ENCODE measurements around the gene HNRNPA2B1.

Gene HNRNPA2B1

DNA sequence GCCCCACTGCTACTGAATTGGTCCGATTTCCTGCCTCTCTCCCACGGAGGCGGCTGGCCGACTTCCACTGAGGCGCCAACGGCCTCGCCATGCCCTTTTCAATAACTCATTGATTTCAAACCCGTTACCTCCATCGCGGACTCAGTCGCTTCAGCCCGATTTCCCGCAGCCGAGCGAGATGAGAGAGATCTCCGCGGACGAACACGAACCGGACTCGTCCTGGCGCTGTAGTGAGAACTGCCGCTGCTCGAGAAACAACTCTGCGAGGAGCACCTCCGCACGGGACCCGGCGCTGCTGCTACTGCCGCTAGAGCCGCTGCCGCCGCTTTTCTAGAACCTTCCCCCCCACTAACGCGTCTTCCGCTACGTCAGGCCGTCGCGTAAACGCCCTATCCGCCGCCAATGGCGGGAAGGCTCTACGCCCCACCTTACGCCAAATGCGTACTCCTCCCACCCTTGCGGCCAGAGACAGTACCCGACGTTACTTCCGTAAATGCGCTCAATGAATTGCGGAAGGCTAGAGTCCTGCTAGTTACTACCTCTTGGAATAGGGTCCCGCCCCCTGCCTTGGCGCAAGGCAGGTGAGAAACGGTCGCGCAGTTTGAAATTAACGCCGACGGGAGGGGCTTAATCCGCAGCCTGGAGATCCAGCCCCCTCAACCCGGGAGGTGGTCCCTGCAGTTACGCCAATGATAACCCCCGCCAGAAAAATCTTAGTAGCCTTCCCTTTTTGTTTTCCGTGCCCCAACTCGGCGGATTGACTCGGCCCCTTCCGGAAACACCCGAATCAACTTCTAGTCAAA, at the start of gene HNRNPA2B1:
Gene HNRNPA2B1, minus strand, starts transcription at position 303 of the 803 bp plus-strand sequence. Its CDS starts 169 bp downstream, at position 134.
- peak; percentile 98 for DNase-seq (ENCODE audit: low spot score)

DNA sequence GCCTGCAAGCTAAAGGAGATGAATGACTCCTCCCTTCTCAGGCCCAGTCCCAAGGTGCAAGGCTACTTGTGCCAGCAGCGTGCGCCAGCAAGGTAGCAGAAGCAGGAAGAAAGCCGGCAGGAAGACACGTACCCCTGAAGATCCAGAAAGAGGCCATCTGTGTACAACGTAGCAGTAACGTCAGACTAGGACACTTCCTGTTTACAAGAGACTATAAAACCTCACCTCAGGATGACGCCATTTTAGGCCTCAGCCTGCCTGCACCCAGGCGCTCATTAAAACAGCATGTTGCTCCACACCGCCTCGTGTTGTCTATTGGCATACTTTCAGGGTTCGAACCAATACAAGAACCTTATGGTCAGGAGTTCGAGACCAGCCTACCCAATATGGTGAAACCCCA, 49.7 kb upstream of the HNRNPA2B1 start:
- DNase-seq (ENCODE audit: low spot score) = no peak

DNA sequence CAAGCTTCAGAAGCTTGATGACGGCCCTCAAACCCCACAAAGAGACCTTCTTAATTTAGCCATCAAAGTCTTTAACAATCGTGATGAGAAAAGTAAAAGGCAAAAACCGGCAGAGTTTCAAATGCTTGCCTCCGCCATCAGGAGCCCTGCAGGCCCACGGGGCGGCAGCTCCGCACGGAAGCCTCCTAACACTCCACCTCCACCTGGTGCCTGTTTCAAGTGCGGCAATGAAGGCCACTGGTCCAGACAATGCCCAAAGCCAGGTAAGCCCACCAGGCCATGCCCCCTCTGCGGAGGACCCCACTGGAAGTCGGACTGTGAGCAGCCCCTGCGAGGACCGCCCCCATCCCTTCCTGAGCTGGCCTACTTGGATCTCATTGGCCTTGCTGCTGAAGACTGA, 44.6 kb upstream of the HNRNPA2B1 start:
- no peak for DNase-seq (ENCODE audit: low spot score)

DNA sequence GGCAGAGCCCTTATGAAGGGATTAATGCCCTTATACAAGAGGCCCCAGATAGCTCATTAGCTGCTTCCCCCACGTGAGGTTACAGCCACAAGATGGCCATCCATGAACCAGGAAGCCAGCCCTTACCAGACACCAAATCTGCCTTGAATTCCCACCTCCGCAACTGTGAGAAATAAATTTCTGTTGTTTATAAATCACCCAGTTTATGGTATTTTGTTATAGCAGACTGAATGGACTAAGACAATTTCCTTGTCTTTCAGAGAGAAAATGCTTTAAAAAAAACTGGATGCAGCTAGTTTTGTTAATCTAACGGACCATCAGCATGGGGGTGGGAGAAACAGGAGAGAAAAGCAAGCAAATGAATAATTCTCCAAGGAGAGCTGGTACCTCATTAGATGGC, 37.5 kb upstream of the HNRNPA2B1 start:
- no peak for DNase-seq (ENCODE audit: low spot score)

DNA sequence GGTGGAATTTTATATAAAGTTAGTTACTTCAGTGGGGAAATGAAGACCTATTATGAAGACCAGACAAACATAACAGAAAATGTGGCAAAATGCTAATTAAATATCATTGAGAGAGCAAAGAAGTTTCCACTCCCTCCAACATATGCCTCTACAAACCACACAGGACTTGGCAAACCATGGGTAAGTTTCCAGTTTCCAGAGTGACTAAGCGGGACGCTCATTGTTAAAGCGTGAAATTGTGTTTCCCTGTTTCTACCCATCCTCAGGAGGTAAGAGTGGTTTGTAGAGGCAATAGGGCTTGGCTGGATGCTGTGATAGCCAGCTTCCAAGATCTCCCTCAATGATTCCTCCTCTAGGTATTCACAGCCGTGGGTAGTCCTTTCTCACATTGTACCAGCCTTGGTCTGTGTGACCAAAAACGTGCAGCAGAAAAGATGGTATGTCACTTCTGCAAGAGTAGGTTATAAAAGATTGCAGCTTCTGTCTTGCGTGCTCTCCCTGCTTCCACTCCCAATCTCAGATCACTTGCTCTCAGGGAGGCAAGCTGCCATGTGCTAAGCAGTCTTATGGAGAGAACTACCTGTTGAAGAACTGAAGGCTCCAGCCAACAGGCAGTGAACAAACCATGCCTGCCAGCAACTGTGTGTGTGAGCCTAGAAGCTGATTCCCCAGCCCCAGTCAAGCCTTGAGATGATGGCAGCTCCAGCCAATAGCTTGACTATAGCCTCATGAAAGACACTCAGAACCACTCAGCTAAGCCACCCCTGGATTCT, 36.7 kb upstream of the HNRNPA2B1 start:
- no peak for DNase-seq (ENCODE audit: low spot score)

DNA sequence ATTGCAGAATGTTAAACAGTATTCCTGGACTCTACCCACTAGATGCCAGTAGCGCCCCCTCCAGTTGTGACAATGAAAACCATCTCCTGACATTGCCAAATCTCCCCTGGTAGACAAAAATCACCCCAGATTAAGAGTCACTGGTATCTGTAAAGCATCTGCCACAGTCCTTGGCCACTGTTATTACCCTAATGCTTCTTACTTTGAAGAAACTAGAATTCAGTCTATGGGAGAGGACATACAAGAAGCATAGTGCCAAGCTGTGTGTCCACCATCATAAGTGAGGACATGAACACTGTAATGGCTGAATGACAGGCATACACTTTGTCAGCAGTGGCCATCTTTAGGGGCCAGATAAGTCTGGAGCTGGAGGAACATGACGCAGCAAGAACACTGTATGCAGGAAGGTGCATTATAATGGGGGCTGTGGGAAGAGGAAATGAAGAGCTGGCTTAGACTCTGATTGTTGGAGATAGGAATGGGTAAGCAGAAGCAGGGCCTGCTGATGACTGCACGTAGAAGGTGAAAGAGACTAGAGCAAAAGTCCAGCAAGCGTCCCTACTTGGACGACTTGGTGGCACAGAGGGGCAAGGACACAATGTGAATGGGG, 33.5 kb upstream of the HNRNPA2B1 start:
- no peak for DNase-seq (ENCODE audit: low spot score)

DNA sequence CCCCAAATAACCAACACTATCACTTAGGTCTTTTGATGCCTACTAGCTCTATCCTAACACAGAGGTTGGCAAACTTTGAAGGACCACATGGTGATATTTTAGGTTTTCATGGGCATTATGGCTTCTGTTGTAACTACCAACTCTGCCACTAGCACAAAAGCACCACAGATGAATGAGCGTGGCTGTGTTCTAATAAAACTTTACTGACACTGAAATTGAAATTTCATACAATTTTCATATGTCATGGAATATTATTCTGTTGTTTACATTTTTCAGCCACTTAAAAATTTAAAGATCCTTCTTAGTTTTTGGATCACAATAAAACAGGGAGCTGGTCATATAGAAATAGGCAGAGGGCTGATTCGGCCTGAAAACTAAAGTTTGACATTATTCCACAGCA, 27.4 kb upstream of the HNRNPA2B1 start:
- DNase-seq (ENCODE audit: low spot score) = no peak

DNA sequence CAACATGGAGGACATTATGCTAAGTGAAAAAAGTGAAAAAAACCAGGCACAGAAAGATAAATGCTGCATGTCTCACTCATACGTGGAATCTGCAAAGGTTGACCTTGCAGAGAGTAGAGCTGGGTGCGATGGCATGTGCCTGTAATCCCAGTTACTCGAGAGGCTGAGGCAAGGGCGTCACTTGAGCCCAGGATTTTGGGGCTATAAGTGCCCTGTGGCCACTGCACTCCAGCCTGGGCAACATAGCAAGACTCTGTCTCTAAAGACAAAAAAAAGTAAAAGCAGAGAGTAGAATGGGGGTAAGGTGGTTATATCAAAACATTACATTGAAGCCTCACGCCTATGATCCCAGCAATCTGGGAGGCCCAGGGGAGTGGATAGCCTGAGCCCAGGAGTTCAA, 23.8 kb upstream of the HNRNPA2B1 start:
- DNase-seq (ENCODE audit: low spot score) = no peak

DNA sequence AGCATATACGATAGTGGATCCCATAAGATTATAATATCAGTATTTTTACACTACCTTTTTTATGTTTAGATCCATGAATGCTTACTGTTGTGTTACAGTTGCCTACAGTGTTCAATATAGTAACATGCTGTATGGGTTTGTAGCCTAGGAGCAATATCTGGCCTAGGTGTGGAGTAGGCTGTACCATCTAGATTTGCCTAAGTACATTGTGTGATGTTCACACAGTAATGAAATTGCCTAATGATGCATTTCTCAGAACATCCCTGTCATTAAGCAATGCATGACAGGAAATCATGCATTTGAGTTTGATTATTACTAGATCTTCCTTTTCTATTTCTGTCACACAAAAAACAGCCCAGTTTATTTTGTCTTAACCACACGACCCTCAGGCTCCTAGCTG, 15.5 kb upstream of the HNRNPA2B1 start:
- DNase-seq (ENCODE audit: low spot score) = no peak

DNA sequence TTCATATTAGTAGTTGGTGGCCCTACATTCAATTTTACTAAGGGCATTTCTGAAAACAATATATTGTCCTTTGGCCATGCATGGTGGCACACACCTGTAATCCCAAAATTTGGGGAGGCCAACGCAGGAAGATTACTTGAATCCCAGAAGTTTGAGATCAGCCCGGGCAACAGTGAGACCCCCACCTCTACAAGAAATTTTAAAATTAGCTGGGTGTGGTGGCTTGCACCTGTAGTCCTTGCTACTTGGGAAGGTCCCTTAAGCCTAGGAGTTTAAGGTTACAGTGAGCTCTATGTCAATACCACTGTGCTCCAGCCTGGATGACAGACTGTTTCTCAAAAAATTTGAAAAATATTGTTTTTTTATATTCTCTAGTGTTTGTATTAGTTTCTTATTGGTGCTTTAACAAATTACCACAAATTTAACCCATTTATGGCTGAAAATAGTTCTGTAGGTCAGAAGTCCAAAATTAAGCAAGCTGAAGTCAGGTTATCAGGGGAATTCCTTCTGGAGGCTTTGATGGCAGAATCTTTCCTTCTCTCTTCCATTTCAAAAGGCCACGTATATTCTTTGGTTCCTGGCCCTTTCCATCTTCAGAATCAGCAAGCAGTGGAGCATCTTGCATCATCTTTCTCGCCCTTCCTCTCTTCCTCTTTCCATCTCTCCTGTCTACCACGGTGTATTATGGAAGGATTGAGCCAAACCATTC, 13.4 kb upstream of the HNRNPA2B1 start:
- no peak for DNase-seq (ENCODE audit: low spot score)

DNA sequence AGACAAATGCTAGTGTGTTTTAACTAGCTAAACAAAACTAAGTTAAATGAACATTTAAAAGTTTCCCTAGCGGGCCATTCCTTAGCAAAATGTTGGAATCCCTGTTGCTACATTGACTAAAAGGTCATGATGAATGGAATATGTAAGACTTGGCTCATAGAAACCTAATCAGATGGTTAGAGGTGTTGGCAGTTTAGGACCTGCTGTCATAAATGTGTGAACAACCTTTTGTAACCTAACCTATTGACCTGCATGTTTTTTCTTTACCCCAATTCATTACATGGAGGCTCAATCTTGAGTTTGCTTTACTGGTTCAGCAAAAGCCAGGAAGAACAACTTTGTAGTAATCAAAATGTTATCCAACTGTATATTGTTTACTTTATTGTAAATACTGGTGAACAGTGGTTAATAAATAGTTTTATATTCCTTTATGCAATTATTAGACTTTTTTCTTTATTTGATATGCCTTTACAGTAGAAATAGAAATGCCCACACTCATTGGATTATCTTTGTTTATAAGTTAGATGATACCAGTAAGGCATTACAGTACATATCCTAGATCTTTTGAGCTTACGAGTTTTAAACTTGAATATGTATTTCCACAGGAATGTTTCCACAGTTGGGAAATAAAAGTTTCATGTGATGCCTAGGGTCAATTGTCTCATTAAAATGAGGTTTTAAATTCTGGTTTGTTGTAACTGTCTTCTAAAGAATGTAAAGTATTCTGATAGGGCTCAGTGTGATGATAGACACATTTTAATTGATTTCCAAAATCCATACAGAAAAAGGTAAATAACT, 12.6 kb upstream of the HNRNPA2B1 start:
- DNase-seq (ENCODE audit: low spot score) = no peak

DNA sequence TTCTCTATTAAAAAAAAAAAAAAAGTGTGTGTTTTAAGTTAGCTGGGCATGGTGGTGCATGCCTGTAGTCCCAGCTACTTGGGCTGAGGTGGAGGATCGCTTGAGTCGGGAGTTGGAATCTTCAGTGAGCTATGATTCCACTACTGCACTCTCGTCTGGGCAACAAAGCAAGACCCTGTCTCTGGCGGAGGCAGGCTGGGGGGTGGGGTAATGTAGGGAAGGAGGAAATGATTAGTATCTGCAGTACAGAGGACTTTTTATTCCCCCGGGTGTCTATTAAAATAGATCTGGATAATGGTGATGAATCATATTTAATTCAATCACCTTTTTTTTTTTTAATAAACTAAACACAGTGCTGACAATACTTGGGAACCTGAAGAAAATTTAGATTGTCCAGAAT, 7.5 kb upstream of the HNRNPA2B1 start:
- no peak for DNase-seq (ENCODE audit: low spot score)

DNA sequence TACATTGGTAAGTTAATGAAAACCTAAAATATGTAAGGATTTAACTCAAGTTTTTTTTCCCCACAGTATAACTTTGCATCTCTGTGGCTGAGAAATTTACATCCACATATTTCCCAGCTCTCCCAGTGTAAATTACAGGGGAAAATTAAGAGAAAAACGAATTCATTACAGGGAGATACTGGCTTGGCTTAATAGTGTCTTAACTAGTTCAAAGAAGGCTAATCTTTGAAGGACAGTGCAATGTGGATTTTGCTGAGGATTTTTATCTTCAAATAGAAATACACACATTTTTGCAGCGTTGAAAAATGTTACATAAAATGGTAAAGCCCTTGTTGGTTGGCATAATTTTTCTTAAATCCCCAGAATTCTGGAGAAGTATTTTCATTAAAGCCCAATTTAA, 2.5 kb upstream of the HNRNPA2B1 start:
- DNase-seq (ENCODE audit: low spot score) = peak; percentile 32

DNA sequence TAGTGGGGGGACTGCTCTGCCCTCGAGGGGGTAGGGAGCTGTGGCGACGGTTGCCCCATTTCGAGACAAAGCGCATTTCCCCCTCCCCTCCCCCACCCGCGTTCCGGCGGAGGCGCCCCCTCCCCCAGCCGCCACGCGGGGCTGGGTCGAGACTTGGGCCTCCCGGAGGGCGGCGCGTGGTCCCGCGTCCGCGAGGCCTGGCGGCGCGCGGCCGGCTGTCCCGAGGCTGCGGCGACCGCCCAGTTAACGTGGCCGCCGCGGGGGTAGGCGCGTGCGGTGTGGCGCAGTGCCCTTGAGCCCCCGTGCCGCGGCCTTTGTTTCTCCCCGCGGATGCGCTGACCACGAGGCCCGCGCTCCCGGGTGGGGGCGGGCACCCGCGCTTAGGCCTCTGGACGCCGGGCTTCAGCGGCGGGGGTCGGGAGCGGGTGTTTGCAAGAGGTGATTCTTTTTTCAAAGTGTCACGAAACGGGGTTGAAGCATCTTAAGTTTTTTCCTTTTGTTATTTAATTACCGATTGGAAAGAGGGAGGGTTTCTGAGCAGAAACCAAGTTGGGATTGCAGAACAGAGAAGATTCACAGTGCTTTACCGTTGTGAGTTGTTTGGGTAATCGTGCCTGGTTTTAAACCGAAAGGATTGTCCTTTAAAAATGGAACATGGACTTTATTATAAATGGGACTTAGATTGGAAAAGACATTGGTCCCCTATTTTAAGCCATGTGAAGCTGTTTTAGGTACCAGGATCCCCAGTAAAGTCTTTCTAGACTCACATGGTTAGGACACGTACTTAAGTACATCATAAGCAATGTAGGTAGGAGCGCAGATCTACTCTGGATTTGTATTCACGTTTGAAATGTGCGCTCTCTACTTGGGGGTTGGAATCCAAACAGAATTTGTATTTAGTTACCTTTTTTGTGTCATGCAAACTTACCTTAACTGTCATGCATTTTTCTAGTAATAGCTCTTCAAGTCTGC, 1.8 kb upstream of the HNRNPA2B1 start:
- DNase-seq (ENCODE audit: low spot score) = peak; percentile 29

DNA sequence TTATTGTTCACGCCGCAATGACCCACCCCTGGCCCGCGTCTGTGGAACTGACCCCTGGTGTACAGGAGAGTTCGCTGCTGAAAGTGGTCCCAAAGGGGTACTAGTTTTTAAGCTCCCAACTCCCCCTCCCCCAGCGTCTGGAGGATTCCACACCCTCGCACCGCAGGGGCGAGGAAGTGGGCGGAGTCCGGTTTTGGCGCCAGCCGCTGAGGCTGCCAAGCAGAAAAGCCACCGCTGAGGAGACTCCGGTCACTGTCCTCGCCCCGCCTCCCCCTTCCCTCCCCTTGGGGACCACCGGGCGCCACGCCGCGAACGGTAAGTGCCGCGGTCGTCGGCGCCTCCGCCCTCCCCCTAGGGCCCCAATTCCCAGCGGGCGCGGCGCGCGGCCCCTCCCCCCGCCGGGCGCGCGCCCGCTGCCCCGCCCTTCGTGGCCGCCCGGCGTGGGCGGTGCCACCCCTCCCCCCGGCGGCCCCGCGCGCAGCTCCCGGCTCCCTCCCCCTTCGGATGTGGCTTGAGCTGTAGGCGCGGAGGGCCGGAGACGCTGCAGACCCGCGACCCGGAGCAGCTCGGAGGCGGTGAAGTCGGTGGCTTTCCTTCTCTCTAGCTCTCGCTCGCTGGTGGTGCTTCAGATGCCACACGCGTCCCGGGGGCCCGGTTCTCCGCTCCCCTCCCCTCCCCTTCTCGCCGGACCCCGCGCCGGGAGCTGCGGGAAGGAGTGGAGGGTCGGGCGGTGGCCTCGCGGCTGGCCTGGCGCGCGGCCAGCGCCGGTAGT, 887 bp upstream of the HNRNPA2B1 start, which contains the start of gene CBX3:
Gene CBX3, plus strand, starts transcription at position 499 of the 772 bp plus-strand sequence. CDS start 1,254 bp downstream, outside the sequence.
- peak; percentile 82 for DNase-seq (ENCODE audit: low spot score)

DNA sequence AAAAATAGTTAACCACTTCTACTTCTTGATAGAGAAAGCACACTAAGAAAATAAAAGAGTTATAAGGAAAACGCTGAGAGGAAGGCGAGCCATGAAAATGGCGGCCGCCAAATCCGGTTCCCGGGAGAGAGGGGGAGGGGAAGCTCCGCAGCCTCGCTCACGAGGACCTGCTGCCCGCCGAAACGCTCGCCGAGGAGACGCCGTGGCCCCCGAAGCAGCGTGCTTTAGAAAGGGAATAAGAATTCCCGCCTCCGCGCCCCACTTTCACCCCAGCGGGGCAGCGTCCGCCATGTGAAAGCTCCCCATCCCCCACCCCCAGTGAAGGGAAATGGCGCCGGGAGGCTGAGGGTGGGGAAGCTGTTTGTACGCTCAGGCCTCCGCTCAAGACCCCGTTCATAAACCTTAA, 505 bp downstream of the HNRNPA2B1 start:
- peak; percentile 69 for DNase-seq (ENCODE audit: low spot score)

DNA sequence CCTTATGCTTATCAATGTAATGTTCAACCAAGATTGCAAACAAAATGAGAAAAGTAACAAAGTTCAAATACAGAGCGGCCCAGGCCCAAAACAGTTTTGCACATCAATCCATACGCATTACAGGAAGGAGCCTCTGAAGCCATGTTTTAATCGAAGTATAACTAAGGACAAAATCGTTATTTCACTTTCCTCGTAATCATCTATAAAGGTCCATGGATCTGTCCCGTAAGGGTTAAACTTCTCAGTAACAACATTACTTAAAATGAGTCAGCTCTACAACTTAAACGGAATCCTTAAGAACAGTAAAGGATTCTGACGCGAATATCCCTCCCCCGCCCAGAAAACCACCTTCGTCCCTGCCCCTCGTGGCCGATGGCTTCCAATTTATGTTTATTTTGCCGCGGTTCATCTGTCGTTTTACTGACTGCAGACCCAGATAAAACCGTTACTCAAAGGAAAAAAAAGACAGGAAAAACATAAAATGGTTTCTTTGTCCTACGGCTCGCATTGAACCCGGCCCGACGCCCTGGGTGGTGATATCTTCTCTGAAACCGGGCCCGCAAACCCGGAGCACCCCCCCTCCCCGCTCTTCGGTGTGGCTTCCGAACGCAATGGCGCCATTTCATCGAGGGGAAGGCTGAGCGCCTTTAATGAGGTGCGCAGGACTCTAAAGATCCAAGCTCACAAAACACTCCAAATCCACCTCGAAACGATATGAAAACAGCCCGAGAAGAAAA, 1.1 kb downstream of the HNRNPA2B1 start:
- DNase-seq (ENCODE audit: low spot score) = peak; percentile 74

DNA sequence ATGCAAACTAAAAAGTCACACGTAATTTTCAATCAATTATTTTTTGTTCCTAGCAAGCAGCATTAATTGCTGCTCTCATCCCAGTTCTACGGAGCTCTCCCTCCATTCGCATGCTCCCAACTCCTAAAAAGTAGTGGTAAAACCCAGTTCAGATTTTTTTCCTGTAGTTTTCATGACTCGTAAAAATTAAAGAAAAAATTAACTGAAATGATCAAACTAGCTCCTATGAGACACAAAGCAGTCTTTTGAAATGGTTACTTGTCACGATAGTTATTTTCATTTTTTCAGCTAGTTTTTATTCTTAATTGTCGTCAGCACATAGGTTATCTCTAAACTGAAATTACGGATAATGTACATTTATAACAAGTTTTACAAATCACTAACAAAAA, 1.8 kb downstream of the HNRNPA2B1 start:
- DNase-seq (ENCODE audit: low spot score) = no peak

All from hematopoietic multipotent progenitor cell treated with erythropoietin and hydrocortisone succinate and interleukin-3 and kit ligand, for 15 days (in vitro differentiated cells).